ENCODE results near the gene RMC1.
"Not testable (repeated sequence)": the region's sequence is repeated elsewhere in the genome, so short reads cannot be mapped to it uniquely, and the experiment has no call there.

Gene RMC1

DNA sequence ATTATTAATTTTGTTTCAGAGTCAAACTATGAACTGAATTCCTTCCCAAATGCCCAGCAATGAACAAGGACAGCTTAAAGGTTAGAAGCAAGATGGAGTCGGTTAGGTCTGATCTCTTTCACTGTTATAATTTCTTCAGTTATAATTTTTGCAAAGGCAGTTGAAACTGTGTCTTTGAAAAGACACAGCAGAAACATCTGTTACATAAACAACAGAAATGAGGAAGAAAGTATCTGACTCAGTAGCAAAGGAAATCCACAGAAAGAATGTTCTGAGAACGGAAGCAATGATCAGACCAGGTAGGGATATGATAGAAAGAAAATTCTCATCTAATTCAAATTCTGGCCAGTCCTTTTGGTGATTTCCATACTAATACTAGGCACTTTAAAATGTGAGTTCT is 5.2 kb upstream of the RMC1 start:
- DNase-seq (ENCODE audit: low read depth) = no peak

DNA sequence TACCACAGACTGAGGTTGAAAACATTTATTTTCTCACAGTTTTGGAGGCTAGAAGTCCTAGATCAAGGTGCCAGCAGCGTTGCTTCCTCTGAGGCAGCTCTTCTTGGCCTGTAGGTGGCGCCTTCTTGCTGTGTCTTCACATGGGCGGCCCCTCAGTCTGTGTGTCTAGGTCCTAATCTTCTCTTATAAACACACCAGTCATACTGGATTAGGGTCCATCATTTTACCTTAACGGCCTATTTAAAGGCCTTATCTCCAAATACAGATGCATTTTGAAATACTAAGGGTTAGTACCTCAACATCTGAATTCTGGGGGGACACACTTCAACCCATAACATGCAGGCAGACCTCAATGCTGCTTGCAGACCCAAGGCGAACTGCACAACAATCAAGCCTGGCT is 4.4 kb upstream of the RMC1 start:
- peak; percentile 45 for DNase-seq (ENCODE audit: low read depth)

DNA sequence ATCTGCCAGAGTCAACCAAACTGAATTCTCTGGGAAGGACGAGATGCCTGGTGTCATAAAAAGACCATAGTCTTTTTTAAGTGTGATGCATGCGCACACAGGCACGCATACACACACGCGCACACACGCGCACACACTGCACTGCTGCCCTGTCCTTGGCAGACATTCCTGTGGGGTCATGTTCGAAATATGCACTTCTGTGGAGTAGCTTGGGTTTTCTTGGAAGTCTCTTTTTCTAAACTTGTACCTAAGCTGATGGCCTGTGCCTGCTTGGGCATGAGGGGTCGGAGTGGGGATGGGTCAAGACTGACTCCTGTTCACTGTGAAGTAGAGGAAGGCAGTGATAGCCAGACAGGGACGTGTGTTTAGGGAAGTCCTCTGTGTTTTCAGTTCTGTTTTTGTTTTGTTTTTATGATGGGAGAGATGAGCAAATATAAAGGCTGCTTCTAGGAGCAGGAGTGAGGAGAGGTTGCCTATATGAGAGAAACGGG is 4.0 kb upstream of the RMC1 start:
- DNase-seq (ENCODE audit: low read depth) = no peak

DNA sequence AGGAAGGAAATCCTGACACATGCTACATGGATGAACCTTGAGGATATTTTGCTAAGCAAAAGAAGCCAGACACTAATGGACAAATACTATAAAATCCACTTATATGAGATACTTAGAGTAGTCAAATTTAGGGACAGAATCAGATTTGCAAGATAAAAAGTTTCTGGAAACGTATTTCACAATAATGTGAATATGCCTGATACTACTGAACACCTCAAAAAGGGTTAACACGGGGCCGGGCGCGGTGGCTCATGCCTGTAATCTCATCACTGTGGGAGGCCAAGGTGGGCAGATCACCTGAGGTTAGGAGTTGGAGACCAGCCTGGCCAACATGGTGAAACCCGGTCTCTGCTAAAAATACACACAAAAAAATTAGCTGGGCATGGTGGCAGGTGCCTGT is 1.7 kb upstream of the RMC1 start:
- DNase-seq (ENCODE audit: low read depth) = no peak

GRCh38 chr18:23502516-23503037 is 734 bp upstream of the RMC1 start:
- DNase-seq (ENCODE audit: low read depth) = no peak

- DNase-seq (ENCODE audit: low read depth) = no peak
Measured at GRCh38 chr18:23503963-23504344, 643 bp downstream of the RMC1 start.

- no peak for DNase-seq (ENCODE audit: low read depth)
Measured at GRCh38 chr18:23504720-23505119, 1.4 kb downstream of the RMC1 start.

- DNase-seq (ENCODE audit: low read depth) = no peak
Measured at GRCh38 chr18:23506393-23506792, 3.1 kb downstream of the RMC1 start.

DNA sequence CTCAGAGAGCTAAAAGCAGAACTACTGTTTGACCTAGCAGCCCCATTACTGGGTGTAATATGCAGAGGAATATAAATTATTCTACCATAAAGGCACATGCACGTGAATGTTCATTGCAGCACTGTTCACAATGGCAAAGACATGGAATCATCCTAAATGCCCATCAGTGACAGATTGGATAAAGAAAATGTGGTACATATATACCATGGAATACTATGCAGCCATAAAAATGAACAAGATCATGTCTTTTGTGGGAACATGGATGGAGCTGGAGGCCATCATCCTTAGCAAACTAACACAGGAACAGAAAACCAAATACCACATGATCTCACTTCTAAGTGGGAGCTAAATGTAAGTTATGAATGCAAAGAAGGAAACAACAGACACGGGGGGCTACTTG is 7.6 kb downstream of the RMC1 start:
- not testable (repeated sequence) for DNase-seq (ENCODE audit: low read depth)

DNA sequence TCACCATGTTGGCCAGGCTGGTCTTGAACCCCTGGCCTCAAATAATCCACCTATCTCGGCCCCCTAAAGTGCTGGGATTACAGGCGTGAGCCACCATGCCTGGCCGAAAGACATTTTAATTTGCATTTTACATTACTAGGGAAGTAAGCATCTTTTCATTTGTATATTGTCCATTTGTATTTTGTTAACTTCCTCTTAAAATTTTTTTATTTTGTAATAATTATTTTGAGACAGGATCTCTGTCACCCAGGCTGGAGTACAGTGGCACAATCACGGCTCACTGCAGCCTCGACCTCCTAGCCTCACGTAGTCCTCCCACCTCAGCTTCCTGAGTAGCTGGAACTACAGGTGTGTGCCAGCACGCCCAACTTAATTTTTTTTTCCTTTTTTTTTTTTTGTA is 8.9 kb downstream of the RMC1 start:
- not testable (repeated sequence) for DNase-seq (ENCODE audit: low read depth)

GRCh38 chr18:23512641-23513040 is 9.3 kb downstream of the RMC1 start:
- DNase-seq (ENCODE audit: low read depth) = no peak

- DNase-seq (ENCODE audit: low read depth) = peak; percentile 53
Measured at GRCh38 chr18:23515911-23516546, 12.7 kb downstream of the RMC1 start.

GRCh38 chr18:23519734-23520133 is 16.4 kb downstream of the RMC1 start:
- no peak for DNase-seq (ENCODE audit: low read depth)

GRCh38 chr18:23521271-23521670 is 18.0 kb downstream of the RMC1 start:
- DNase-seq (ENCODE audit: low read depth) = no peak

DNA sequence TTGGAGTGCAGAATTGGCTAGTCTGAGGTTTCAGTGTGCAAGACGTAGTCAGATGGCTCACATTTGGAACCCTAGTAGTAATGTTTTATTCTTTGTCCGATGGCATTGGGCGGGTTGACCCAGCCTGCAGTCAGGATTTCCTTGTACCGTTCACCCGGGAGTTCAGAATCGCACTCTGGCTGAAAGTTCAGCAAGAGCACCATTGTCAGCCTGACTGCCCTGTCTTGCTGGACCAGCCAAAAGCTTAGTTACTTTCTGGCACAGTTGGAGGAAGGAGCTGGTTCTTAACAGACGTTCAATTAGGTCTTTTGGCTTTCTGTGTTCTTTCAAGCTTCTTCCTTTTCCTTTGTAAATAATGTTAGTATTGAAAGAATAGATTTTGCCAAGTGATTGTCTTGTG is 18.6 kb downstream of the RMC1 start:
- no peak for DNase-seq (ENCODE audit: low read depth)

- no peak for DNase-seq (ENCODE audit: low read depth)
Measured at GRCh38 chr18:23523429-23524212, 20.3 kb downstream of the RMC1 start.

DNA sequence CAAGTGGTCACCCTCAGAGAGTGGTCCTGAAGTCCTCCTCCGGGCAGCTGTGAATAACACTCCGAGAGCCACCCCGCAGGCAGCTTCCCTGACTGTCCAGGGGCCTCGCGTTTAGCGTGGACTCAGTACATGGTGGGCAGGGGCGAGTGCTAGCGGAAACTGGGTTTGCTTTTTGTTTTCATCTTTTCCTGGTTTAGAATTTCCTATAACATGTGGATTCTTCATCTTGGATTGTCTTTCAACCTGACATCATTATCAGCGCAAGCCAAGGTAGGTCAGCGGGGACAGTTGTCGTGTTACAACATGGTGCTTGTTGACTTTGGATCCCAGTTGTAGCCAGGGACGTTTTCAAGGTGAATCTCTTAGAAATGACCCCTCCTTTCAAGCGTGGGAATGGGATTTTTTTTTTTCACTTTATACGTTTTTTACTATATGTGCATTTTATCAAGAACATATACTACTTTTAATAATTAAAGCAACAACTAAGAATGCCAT is 20.9 kb downstream of the RMC1 start:
- no peak for DNase-seq (ENCODE audit: low read depth)

DNA sequence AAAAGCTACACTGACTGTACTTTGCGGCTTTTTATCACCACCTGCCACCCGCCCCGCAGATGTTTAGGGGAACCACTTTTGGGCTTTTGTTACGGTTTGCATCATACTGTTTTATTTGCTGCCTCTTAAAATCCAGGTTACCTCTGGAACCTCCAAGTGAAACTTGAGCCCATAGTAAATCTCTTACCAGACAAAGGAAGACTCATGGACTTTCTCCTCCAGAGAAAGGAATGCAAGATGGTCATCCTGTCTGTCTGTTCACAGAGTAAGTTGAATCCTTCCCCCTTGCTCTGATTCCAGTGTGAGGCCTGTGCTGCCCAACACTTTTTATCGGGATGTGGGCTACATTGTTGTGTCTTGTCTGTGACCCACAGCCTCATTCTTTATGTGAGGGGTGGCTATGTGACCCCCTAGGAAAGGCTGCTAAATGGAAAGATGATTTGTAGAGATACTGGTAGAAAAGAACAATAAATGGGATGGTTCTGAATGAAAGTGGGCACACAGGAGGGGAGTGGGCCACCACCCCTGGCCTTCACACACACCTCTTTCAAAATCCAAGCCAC is 23.3 kb downstream of the RMC1 start:
- DNase-seq (ENCODE audit: low read depth) = no peak

DNA sequence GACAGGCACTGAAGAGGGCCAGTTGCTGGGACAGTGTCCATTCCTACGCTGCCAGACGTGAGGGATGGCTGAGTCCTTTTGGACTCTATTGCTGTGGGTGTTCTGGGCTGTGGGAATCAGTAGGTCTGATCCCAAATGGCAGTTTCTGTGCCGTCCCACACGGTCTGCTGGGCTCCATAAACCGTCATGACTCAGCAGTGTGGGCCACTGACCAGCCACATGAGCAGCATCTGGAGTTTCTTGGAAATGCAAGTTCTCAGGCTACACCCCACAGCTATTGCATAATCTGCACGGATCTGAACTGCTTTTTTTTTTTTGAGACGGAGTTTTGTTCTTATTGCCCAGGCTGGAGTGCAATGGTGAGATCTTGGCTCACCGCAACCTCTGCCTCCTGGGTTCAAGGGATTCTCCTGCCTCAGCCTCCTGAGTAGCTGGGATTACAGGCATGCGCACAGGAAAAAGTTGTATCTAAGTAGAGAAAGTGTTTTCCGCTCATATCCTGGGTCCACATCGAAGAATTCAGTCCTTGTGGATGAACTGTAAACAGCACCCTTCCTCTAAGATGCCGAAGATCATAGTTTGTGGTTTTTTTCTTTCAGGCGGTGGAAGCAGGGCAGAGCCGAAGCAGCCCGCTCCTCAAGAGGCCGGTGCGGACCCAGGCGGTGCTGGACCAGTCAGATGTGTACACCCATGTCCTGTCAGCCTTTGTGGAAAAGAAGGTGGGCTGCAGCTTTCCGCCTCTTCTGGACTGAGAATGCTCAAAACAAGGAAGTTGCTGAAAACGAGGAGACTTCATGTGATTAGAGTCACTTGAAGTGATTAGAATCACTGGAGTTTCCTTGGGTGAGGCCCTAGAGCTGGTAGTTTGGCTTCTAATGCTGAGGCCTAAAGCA is 25.5 kb downstream of the RMC1 start:
- DNase-seq (ENCODE audit: low read depth) = no peak

- no peak for DNase-seq (ENCODE audit: low read depth)
Measured at GRCh38 chr18:23529604-23530003, 26.3 kb downstream of the RMC1 start.

DNA sequence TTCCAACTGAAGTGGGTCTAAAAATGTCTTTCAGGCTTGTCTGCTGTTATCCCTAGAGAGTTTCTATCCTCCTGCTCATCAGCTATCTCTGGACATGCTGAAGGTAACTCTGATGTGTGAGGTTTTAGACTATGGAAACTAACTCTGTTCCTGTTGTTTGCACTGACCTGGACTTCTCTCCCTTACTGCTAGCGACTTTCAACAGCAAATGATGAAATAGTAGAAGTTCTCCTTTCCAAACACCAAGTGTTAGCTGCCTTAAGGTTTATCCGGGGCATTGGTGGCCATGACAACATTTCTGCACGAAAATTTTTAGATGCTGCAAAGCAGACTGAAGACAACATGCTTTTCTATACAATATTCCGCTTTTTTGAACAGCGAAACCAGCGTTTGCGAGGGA is 26.9 kb downstream of the RMC1 start:
- DNase-seq (ENCODE audit: low read depth) = no peak

DNA sequence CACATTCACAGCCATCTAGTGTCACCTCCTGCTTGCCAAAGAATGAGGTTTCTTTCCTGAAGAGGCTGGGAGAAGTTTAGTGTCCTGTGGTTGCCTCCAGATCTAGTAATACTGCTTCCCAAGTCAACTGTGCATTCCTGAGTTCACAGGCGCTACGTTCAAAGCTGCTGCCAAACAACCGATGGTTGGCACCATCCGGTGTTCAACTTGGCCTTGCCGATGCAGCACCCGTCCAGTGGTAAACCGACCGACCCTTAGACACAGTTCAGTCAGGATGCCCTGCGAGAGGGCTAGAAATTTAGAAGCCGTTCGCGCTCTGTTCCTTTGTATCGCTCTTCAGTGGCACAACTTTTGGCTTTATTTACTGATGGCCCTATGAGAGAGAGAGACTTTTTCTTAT is 28.6 kb downstream of the RMC1 start:
- DNase-seq (ENCODE audit: low read depth) = no peak

Measured in stimulated activated CD8-positive, alpha-beta memory T cell treated with anti-CD3 and anti-CD28 coated beads, Interleukin-4, amount 100 ng/mL, for 24 hours (primary cell).